CD4-positive, alpha-beta T cell (primary cell): ENCODE data around the gene PLEKHG3. TPM values are rescaled to one million over a fixed set of nuclear protein-coding genes. Genes with fewer than 3 reads are reported as not detected.
A peak's percentile ranks its signal among the peaks of the same experiment; 100 is the strongest.

Source experiments
- ATAC-seq: fragments of 200-7000 bp; cut with Tn5 transposase; one replicate; pipeline ENCODE4 v1.10.0; 2022; ENCODE audit warnings: mild to moderate bottlenecking; ENCODE audit not compliant: poor library complexity
- CTCF ChIA-PET: fragments of 350-600 bp; sonication (Branson Sonifier 250); formaldehyde crosslinking; loops from one replicate; lab custom pipeline; 2021; ENCODE audit warnings: antibody characterized with exemption, inconsistent platforms; lab: Charles Lee
- POLR2A ChIA-PET: fragments of 350-600 bp; sonication (Branson Sonifier 250); formaldehyde crosslinking; loops from one replicate; lab custom pipeline; 2021; ENCODE audit warnings: antibody characterized with exemption, inconsistent platforms; lab: Charles Lee
- DNase-seq, 14 experiments: peaks; one replicate each; pipeline ENCODE4 v3.0.0-alpha.2; 2013 to 2020; ENCODE audit warnings: mixed read lengths in 2 of 14
- H3K27ac ChIP-seq, 2 donors: one replicate each; pipeline versions ENCODE4 v1.5.1 to v1.7.0; 2013; ENCODE audit warnings: low read length in 2 of 2, low read depth in 1 of 2, mild to moderate bottlenecking in 1 of 2
- H3K27me3 ChIP-seq, 2 experiments: 1 replicate in 1 of 2; 2 replicates in 1 of 2; pipeline versions ENCODE4 v1.6.1 to v1.7.0; 2013; ENCODE audit warnings: low read length in 2 of 2, control low read depth in 1 of 2, mild to moderate bottlenecking in 1 of 2, moderate library complexity in 1 of 2; ENCODE audit not compliant: insufficient read depth in 2 of 2, control insufficient read depth in 1 of 2
- H3K36me3 ChIP-seq: one replicate; pipeline ENCODE4 v1.6.1; 2013; ENCODE audit warnings: low read length, control low read depth; ENCODE audit not compliant: insufficient read depth
- H3K4me1 ChIP-seq: one replicate; pipeline ENCODE4 v1.6.1; 2013; ENCODE audit warnings: low read length, control low read depth; ENCODE audit not compliant: insufficient read depth
- H3K4me3 ChIP-seq: one replicate; pipeline ENCODE4 v1.5.1; 2013; ENCODE audit warnings: mild to moderate bottlenecking, low read length, moderate library complexity
- H3K9me3 ChIP-seq, 2 experiments: 1 replicate in 1 of 2; 2 replicates in 1 of 2; pipeline versions ENCODE4 v1.6.1 to v1.7.0; 2013; ENCODE audit warnings: low read length in 2 of 2, mild to moderate bottlenecking in 2 of 2, control low read depth in 1 of 2, moderate library complexity in 1 of 2; ENCODE audit not compliant: control insufficient read depth in 1 of 2, insufficient read depth in 1 of 2
- H3K27ac Mint-ChIP-seq: one replicate; pipeline ENCODE4 v1.8.0; 2020; ENCODE audit warnings: mixed read lengths
- H3K27me3 Mint-ChIP-seq: one replicate; pipeline ENCODE4 v1.8.0; 2021; ENCODE audit warnings: mixed read lengths
- H3K36me3 Mint-ChIP-seq: one replicate; pipeline ENCODE4 v1.8.0; 2021; ENCODE audit warnings: low read depth, mixed read lengths
- H3K4me1 Mint-ChIP-seq: one replicate; pipeline ENCODE4 v1.8.0; 2021; ENCODE audit warnings: low read depth, mixed read lengths
- H3K4me3 Mint-ChIP-seq: one replicate; pipeline ENCODE4 v1.8.0; 2020; ENCODE audit warnings: mild to moderate bottlenecking, mixed read lengths
- H3K9me3 Mint-ChIP-seq: one replicate; pipeline ENCODE4 v1.8.0; 2020; ENCODE audit warnings: mixed read lengths
- CTCF ChIP-seq: fragments of 200-600 bp; IDR thresholded peaks from one replicate; pipeline ENCODE4 v1.8.0; 2022; ENCODE audit warnings: antibody characterized with exemption, mild to moderate bottlenecking
- intact Hi-C, 2 experiments: fragments of 100-400 bp; cut with DNase I in 1 of 2; cut with micrococcal nuclease in 1 of 2; formaldehyde crosslinking; loops; one replicate each; pipeline versions ENCODE4 v1.15.1 to v1.9.0; 2023 to 2025; cut with DNase I, micrococcal nuclease
- total RNA-seq, 174 experiments: library from RNA in 2 of 174; stranded (reverse) in 2 of 174; gene quantifications; one replicate each; pipeline ENCODE4 v1.2.3 and lab custom pipeline; 2021 to 2026

PLEKHG3 gene
- total RNA-seq, 2 experiments from 2014 or later = 12.1 to 13.3 TPM

DNA sequence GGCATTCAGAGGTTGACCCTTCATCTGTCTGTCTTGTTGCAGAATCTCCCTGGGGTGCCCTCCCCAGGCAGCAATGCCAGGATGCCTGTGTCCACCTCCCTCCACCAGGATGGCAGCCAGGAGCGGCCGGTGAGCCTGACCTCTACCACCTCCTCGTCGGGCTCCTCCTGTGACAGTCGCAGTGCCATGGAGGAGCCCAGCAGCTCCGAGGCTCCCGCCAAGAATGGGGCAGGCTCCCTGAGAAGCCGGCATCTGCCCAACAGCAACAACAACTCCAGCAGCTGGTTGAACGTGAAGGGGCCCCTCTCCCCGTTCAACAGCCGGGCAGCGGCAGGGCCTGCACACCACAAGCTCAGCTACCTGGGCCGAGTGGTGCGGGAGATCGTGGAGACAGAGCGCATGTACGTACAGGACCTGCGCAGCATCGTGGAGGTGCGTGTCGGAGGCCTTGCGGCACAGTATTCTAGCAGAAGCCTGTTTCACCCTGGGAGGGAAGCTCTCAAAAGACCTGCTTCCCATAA lies 23.4 kb downstream of the PLEKHG3 start:
- H3K4me3 Mint-ChIP-seq = no peak overlapping the region

GRCh38 chr14:64728106-64728505 lies 23.9 kb downstream of the PLEKHG3 start:
- H3K4me1 Mint-ChIP-seq = peaks cover 71% of the 10 kb centered on the region
- Histone ChIP-seq H3K36me3 (peaks cover 33% of the 10 kb centered on the region), H3K27ac (peak overlapping the region in 1 of 2 donors; percentile 42), H3K4me3 (no peak overlapping the region), H3K4me1 (peaks cover 98% of the 10 kb centered on the region), H3K27me3 (no peaks in the 10 kb centered on the region), H3K9me3 (no peaks in the 10 kb centered on the region)
- H3K4me3 Mint-ChIP-seq = no peak overlapping the region
- no peak for TF ChIP-seq CTCF
- ATAC-seq (no peak), DNase-seq (peak in 3 of 14 experiments; percentile 20 to 47 (median 33))
- H3K27ac Mint-ChIP-seq = peak overlapping the region; percentile 69
- no peaks in the 10 kb centered on the region for H3K9me3 Mint-ChIP-seq
- ChIA-PET CTCF (no interaction called here), POLR2A (interaction anchor here (0.7 to 1.0 kb wide), 2 partner anchors 11 to 23 kb away, joined by 3 to 6 read pairs; no protein-coding TSS in a partner anchor)
- intact Hi-C loops = no loop called here
- peaks cover 10% of the 10 kb centered on the region for H3K36me3 Mint-ChIP-seq
- H3K27me3 Mint-ChIP-seq = no peaks in the 10 kb centered on the region

More for the DNA sequence above, 23.4 kb downstream of the PLEKHG3 start:
- Histone ChIP-seq H3K9me3 (no peaks in the 10 kb centered on the region), H3K27me3 (no peaks in the 10 kb centered on the region), H3K27ac (peak overlapping the region in 1 of 2 donors; percentile 42), H3K36me3 (peaks cover 30% of the 10 kb centered on the region), H3K4me1 (peaks cover 100% of the 10 kb centered on the region), H3K4me3 (no peak overlapping the region)
- no peaks in the 10 kb centered on the region for H3K27me3 Mint-ChIP-seq
- intact Hi-C loops = no loop called here
- POLR2A ChIA-PET = interaction anchor here (1.0 kb wide), 1 partner anchor 22 kb away, joined by 6 read pairs; no protein-coding TSS in a partner anchor
- CTCF ChIA-PET = no interaction called here
- ATAC-seq (no peak), DNase-seq (no peak)
- H3K27ac Mint-ChIP-seq = peak overlapping the region; percentile 69
- peaks cover 76% of the 10 kb centered on the region for H3K4me1 Mint-ChIP-seq
- peaks cover 10% of the 10 kb centered on the region for H3K36me3 Mint-ChIP-seq
- TF ChIP-seq CTCF = no peak
- no peaks in the 10 kb centered on the region for H3K9me3 Mint-ChIP-seq

- no peak for DNase-seq
- H3K4me3 ChIP-seq = no peak overlapping the region
- peaks cover 38% of the 10 kb centered on the region for H3K36me3 ChIP-seq
- Mint-ChIP-seq H3K4me1 (peaks cover 69% of the 10 kb centered on the region), H3K27me3 (no peaks in the 10 kb centered on the region), H3K36me3 (peaks cover 13% of the 10 kb centered on the region), H3K9me3 (no peaks in the 10 kb centered on the region), H3K27ac (peak overlapping the region; percentile 69), H3K4me3 (no peak overlapping the region)
- TF ChIP-seq CTCF = no peak
- H3K27me3 ChIP-seq = no peaks in the 10 kb centered on the region
- H3K4me1 ChIP-seq = peaks cover 98% of the 10 kb centered on the region
- CTCF ChIA-PET = no interaction called here
- no peak for ATAC-seq
- POLR2A ChIA-PET = interaction anchor here (1.0 kb wide), 1 partner anchor 24 kb away, joined by 6 read pairs; no protein-coding TSS in a partner anchor
- no peaks in the 10 kb centered on the region for H3K9me3 ChIP-seq
- intact Hi-C loops = no loop called here
- no peak overlapping the region for H3K27ac ChIP-seq
These were observed 24.6 kb downstream of the PLEKHG3 start for GRCh38 chr14:64728856-64729255.
